Activated B cell treated with CpG ODN at 0.5 μM for 24 hours (primary cell): Measurements from ENCODE around the gene STIM1. TPM values are rescaled to one million over a fixed set of nuclear protein-coding genes. Genes with fewer than 3 reads are reported as not detected.

Experiments
- ATAC-seq: fragments of 200-7000 bp; cut with Tn5 transposase; one replicate; pipeline ENCODE4 v1.10.0; 2021; ENCODE audit warnings: low read depth, mild to moderate bottlenecking, moderate library complexity
- CTCF ChIA-PET: fragments of 350-600 bp; sonication (Branson Sonifier 250); formaldehyde crosslinking; loops from one replicate; lab custom pipeline; 2021; ENCODE audit warnings: antibody characterized with exemption; lab: Charles Lee
- POLR2A ChIA-PET: fragments of 350-600 bp; sonication (Branson Sonifier 250); formaldehyde crosslinking; loops from one replicate; lab custom pipeline; 2021; ENCODE audit warnings: antibody characterized with exemption; lab: Charles Lee
- DNase-seq: peaks from one replicate; pipeline ENCODE4 v3.0.0; 2022
- H3K27ac Mint-ChIP-seq: one replicate; pipeline ENCODE4 v1.8.0; 2020; ENCODE audit warnings: mixed read lengths
- H3K27me3 Mint-ChIP-seq: one replicate; pipeline ENCODE4 v1.8.0; 2021; ENCODE audit warnings: mixed read lengths
- H3K36me3 Mint-ChIP-seq: one replicate; pipeline ENCODE4 v1.8.0; 2021; ENCODE audit warnings: low read depth, mixed read lengths
- H3K4me1 Mint-ChIP-seq: one replicate; pipeline ENCODE4 v1.8.0; 2021; ENCODE audit warnings: mixed read lengths
- H3K4me3 Mint-ChIP-seq: one replicate; pipeline ENCODE4 v1.8.0; 2020; ENCODE audit warnings: mild to moderate bottlenecking, mixed read lengths
- H3K9me3 Mint-ChIP-seq: one replicate; pipeline ENCODE4 v1.8.0; 2020; ENCODE audit warnings: mixed read lengths
- CTCF ChIP-seq: fragments of 200-600 bp; IDR thresholded peaks from one replicate; pipeline ENCODE4 v1.8.0; 2022; ENCODE audit warnings: antibody characterized with exemption, mild to moderate bottlenecking
- intact Hi-C: fragments of 100-400 bp; cut with micrococcal nuclease; formaldehyde crosslinking; loops from one replicate; pipeline ENCODE4 v1.15.1; 2024
- total RNA-seq: library from RNA; stranded (reverse); gene quantifications from 2 replicates; pipeline ENCODE4 v1.2.3, GENCODE V29; 2022

STIM1 gene
- total RNA-seq, 1 donor from 2014 or later = 38.4 TPM

- H3K9me3 Mint-ChIP-seq = no peaks in the 10 kb centered on the region
- ChIA-PET POLR2A (interaction anchor here (1.4 to 3.5 kb wide), 2 partner anchors 10 to 34 kb away, joined by 3 to 21 read pairs; partner anchors contain the start of gene STIM1), CTCF (interaction anchor here (1.4 to 3.1 kb wide), 2 partner anchors 34 to 40 kb away, joined by 4 to 12 read pairs; partner anchors contain the start of gene STIM1)
- H3K36me3 Mint-ChIP-seq = peaks cover 5% of the 10 kb centered on the region
- no peak for DNase-seq
- peak overlapping the region; percentile 25 for H3K4me3 Mint-ChIP-seq
- no peak for TF ChIP-seq CTCF
- H3K4me1 Mint-ChIP-seq = peaks cover 86% of the 10 kb centered on the region
- H3K27ac Mint-ChIP-seq = no peak overlapping the region
- ATAC-seq = no peak
- intact Hi-C loops = no loop called here
- H3K27me3 Mint-ChIP-seq = no peaks in the 10 kb centered on the region
Observed at GRCh38 chr11:3888876-3889275, 33.4 kb downstream of the STIM1 start.

GRCh38 chr11:3890014-3890413 lies 34.5 kb downstream of the STIM1 start:
- H3K36me3 Mint-ChIP-seq = peaks cover 5% of the 10 kb centered on the region
- H3K4me3 Mint-ChIP-seq = no peak overlapping the region
- ChIA-PET CTCF (interaction anchor here (0.7 to 3.1 kb wide), 5 partner anchors 35 to 183 kb away, joined by 4 to 12 read pairs (median 4); partner anchors contain the start of genes RHOG and STIM1), POLR2A (interaction anchor here (1.2 to 3.5 kb wide), 3 partner anchors 9 to 35 kb away, joined by 4 to 21 read pairs (median 5); partner anchors contain the start of gene STIM1)
- intact Hi-C loops = loop anchor here (1.0 kb wide), 1 partner anchor 10 kb away; no protein-coding TSS in a partner anchor
- no peaks in the 10 kb centered on the region for H3K27me3 Mint-ChIP-seq
- no peak for DNase-seq
- TF ChIP-seq CTCF = no peak
- H3K9me3 Mint-ChIP-seq = no peaks in the 10 kb centered on the region
- H3K4me1 Mint-ChIP-seq = peaks cover 87% of the 10 kb centered on the region
- H3K27ac Mint-ChIP-seq = no peak overlapping the region
- ATAC-seq = no peak

GRCh38 chr11:3890806-3891205 lies 35.3 kb downstream of the STIM1 start:
- ChIA-PET POLR2A (interaction anchor here (0.6 to 3.5 kb wide), 7 partner anchors 10 to 170 kb away, joined by 3 to 21 read pairs (median 4); partner anchors contain the start of genes RHOG and STIM1), CTCF (interaction anchor here (0.7 to 1.9 kb wide), 4 partner anchors 26 to 182 kb away, joined by 3 to 5 read pairs (median 4); partner anchors contain the start of gene RHOG)
- peaks cover 89% of the 10 kb centered on the region for H3K4me1 Mint-ChIP-seq
- TF ChIP-seq CTCF = no peak
- peaks cover 5% of the 10 kb centered on the region for H3K36me3 Mint-ChIP-seq
- intact Hi-C loops = loop anchor here (1.0 kb wide), 1 partner anchor 11 kb away; no protein-coding TSS in a partner anchor
- no peaks in the 10 kb centered on the region for H3K9me3 Mint-ChIP-seq
- H3K27me3 Mint-ChIP-seq = no peaks in the 10 kb centered on the region
- H3K27ac Mint-ChIP-seq = no peak overlapping the region
- ATAC-seq (no peak), DNase-seq (no peak)
- peak overlapping the region; percentile 28 for H3K4me3 Mint-ChIP-seq

GRCh38 chr11:3891751-3892150 lies 36.3 kb downstream of the STIM1 start:
- Mint-ChIP-seq H3K9me3 (no peaks in the 10 kb centered on the region), H3K27ac (no peak overlapping the region), H3K27me3 (no peaks in the 10 kb centered on the region), H3K36me3 (peaks cover 2% of the 10 kb centered on the region), H3K4me3 (no peak overlapping the region), H3K4me1 (peaks cover 89% of the 10 kb centered on the region)
- TF ChIP-seq CTCF = no peak
- ChIA-PET POLR2A (interaction anchor here (1.0 to 4.2 kb wide), 2 partner anchors 25 to 37 kb away, joined by 3 to 75 read pairs; partner anchors contain the start of gene STIM1), CTCF (interaction anchor here (1.0 kb wide), 1 partner anchor 36 kb away, joined by 3 read pairs; the partner anchor contains the start of gene STIM1)
- ATAC-seq (no peak), DNase-seq (no peak)
- intact Hi-C loops = no loop called here

GRCh38 chr11:3892156-3892555 lies 36.7 kb downstream of the STIM1 start:
- no peak overlapping the region for H3K4me3 Mint-ChIP-seq
- peaks cover 2% of the 10 kb centered on the region for H3K36me3 Mint-ChIP-seq
- H3K27ac Mint-ChIP-seq = peak overlapping the region; percentile 24
- CTCF ChIA-PET = interaction anchor here (1.0 kb wide), 1 partner anchor 37 kb away, joined by 3 read pairs; the partner anchor contains the start of gene STIM1
- DNase-seq = no peak
- H3K9me3 Mint-ChIP-seq = no peaks in the 10 kb centered on the region
- no peak for TF ChIP-seq CTCF
- ATAC-seq = no peak
- intact Hi-C loops = no loop called here
- H3K4me1 Mint-ChIP-seq = peaks cover 89% of the 10 kb centered on the region
- POLR2A ChIA-PET = interaction anchor here (1.0 to 4.2 kb wide), 2 partner anchors 26 to 37 kb away, joined by 3 to 75 read pairs; partner anchors contain the start of gene STIM1
- H3K27me3 Mint-ChIP-seq = no peaks in the 10 kb centered on the region
